HG03442 (cell line): ENCODE data around the gene SPEF2.
"Not testable (repeated sequence)": the region's sequence is repeated elsewhere in the genome, so short reads cannot be mapped to it uniquely, and the experiment has no call there.

Source experiments
- ATAC-seq: cut with Tn5 transposase; IDR thresholded peaks from one replicate; pipeline ENCODE4 v1.9.1; 2021; ENCODE audit warnings: mild to moderate bottlenecking, moderate library complexity; ENCODE audit not compliant: unreplicated experiment

Gene SPEF2

GRCh38 chr5:35657877-35658276, 40.2 kb downstream of the SPEF2 start:
- no peak for ATAC-seq

- no peak for ATAC-seq
Measured at GRCh38 chr5:35659556-35659955, 41.9 kb downstream of the SPEF2 start.

- ATAC-seq, result no peak
Measured at GRCh38 chr5:35660451-35660850, 42.8 kb downstream of the SPEF2 start.

- ATAC-seq, result no peak
Measured at GRCh38 chr5:35664584-35664983, 46.9 kb downstream of the SPEF2 start.

GRCh38 chr5:35665096-35665495, 47.4 kb downstream of the SPEF2 start:
- no peak for ATAC-seq

- ATAC-seq, result no peak
Measured at GRCh38 chr5:35668319-35668718, 50.7 kb downstream of the SPEF2 start.

- ATAC-seq, result no peak
Measured at GRCh38 chr5:35668794-35669193, 51.1 kb downstream of the SPEF2 start.

GRCh38 chr5:35671541-35672295, 54.1 kb downstream of the SPEF2 start:
- no peak for ATAC-seq

GRCh38 chr5:35672296-35672655, 54.6 kb downstream of the SPEF2 start:
- ATAC-seq, result not testable (repeated sequence)

GRCh38 chr5:35672995-35673394, 55.3 kb downstream of the SPEF2 start:
- no peak for ATAC-seq

- no peak for ATAC-seq
Measured at GRCh38 chr5:35674049-35674448, 56.4 kb downstream of the SPEF2 start.

- no peak for ATAC-seq
Measured at GRCh38 chr5:35675392-35675791, 57.7 kb downstream of the SPEF2 start.

GRCh38 chr5:35677878-35678277, 60.2 kb downstream of the SPEF2 start:
- no peak for ATAC-seq

- no peak for ATAC-seq
Measured at GRCh38 chr5:35678661-35679060, 61.0 kb downstream of the SPEF2 start.

- ATAC-seq, result no peak
Measured at GRCh38 chr5:35679357-35679756, 61.7 kb downstream of the SPEF2 start.

GRCh38 chr5:35681911-35682310, 64.2 kb downstream of the SPEF2 start:
- ATAC-seq, result no peak

GRCh38 chr5:35683466-35683865, 65.8 kb downstream of the SPEF2 start:
- no peak for ATAC-seq

- no peak for ATAC-seq
Measured at GRCh38 chr5:35685161-35685560, 67.5 kb downstream of the SPEF2 start.

- ATAC-seq, result no peak
Measured at GRCh38 chr5:35687961-35688360, 70.3 kb downstream of the SPEF2 start.

GRCh38 chr5:35694481-35694880, 76.8 kb downstream of the SPEF2 start:
- ATAC-seq, result no peak

GRCh38 chr5:35698047-35698808, 80.6 kb downstream of the SPEF2 start:
- no peak for ATAC-seq

GRCh38 chr5:35707659-35708058, 90.0 kb downstream of the SPEF2 start:
- no peak for ATAC-seq
